GM12878 (cell line): Measurements from ENCODE around the gene LIMA1. TPM values are rescaled to one million over a fixed set of nuclear protein-coding genes. Genes with fewer than 3 reads are reported as not detected.
A peak's percentile ranks its signal among the peaks of the same experiment; 100 is the strongest.

Source experiments
- ATAC-seq: fragments of 200-7000 bp; cut with Tn5 transposase; 3 replicates; pipeline ENCODE4 v1.9.1; 2020; ENCODE audit warnings: mild to moderate bottlenecking, moderate library complexity
- BruUV-seq: library from RNA; stranded (reverse); fragments of 400-500 nt; replicated peaks from 2 replicates; lab custom pipeline; 2021; lab: Mats Ljungman, UMichigan
- CTCF ChIA-PET: fragments of 300-600 bp; sonication (Branson Sonifier 250); formaldehyde crosslinking; extraction: SDS; loops from one replicate; lab custom pipeline; 2021; ENCODE audit warnings: inconsistent platforms; lab: Yijun Ruan, JAX
- POLR2A ChIA-PET: fragments of 350-600 bp; formaldehyde crosslinking; extraction: SDS; loops from one replicate; lab custom pipeline; 2021; ENCODE audit warnings: inconsistent platforms; lab: Charles Lee
- RAD21 ChIA-PET: fragments of 300-600 bp; sonication (Branson Sonifier 250); formaldehyde crosslinking; loops from one replicate; lab custom pipeline; 2023; ENCODE audit warnings: antibody characterized with exemption; ENCODE audit not compliant: unreplicated experiment; lab: Charles Lee
- SMC1A ChIA-PET: fragments of 300-600 bp; sonication (Branson Sonifier 250); formaldehyde crosslinking; loops from one replicate; lab custom pipeline; 2023; ENCODE audit not compliant: unreplicated experiment, uncharacterized antibody; lab: Charles Lee
- DNase-seq: peaks from one replicate; pipeline ENCODE4 v3.0.0-alpha.2; 2011; ENCODE audit warnings: low read depth, low spot score
- FAIRE-seq: peaks from 3 replicates; lab custom pipeline; 2011; peaks lifted over from hg19 to GRCh38; lab: Jason Lieb, UNC
- H2AFZ ChIP-seq: 2 replicates; pipeline ENCODE4 v1.6.0; 2011; ENCODE audit warnings: low read depth, low read length, control low read depth; ENCODE audit not compliant: control insufficient read depth
- H3K27ac ChIP-seq: 2 replicates; pipeline ENCODE4 v1.5.1; 2011; ENCODE audit warnings: control low read depth; ENCODE audit not compliant: control insufficient read depth, insufficient read depth
- H3K27me3 ChIP-seq, 2 experiments: replicated peaks in 1 of 2; 2 replicates each; pipeline versions ENCODE4 v1.6.0 to v1.6.1; 2011; ENCODE audit warnings: low read length in 1 of 2; ENCODE audit not compliant: control insufficient read depth in 2 of 2, insufficient read depth in 2 of 2
- H3K36me3 ChIP-seq, 2 experiments: 2 replicates each; pipeline ENCODE4 v1.5.1; 2011; ENCODE audit warnings: low read length in 1 of 2; ENCODE audit not compliant: control insufficient read depth in 2 of 2, insufficient read depth in 2 of 2
- H3K4me1 ChIP-seq: 2 replicates; pipeline ENCODE4 v1.6.1; 2011; ENCODE audit warnings: mild to moderate bottlenecking, low read length, moderate library complexity, mixed read lengths; ENCODE audit not compliant: control insufficient read depth, insufficient read depth
- H3K4me2 ChIP-seq: 2 replicates; pipeline ENCODE4 v1.6.0; 2011; ENCODE audit warnings: control low read depth; ENCODE audit not compliant: control insufficient read depth, insufficient read depth
- H3K4me3 ChIP-seq: fragments of 200-600 bp; sonication (generic); 2 replicates; pipeline ENCODE4 v1.5.1; 2016
- H3K79me2 ChIP-seq: 2 replicates; pipeline ENCODE4 v1.6.0; 2011; ENCODE audit warnings: low read length; ENCODE audit not compliant: control insufficient read depth, insufficient read depth
- H3K9ac ChIP-seq: 2 replicates; pipeline ENCODE4 v1.8.0; 2011; ENCODE audit warnings: low read length, control low read depth, mixed read lengths; ENCODE audit not compliant: control insufficient read depth, insufficient read depth
- H3K9me3 ChIP-seq: replicated peaks from 3 replicates; pipeline ENCODE4 v1.5.1; 2011; ENCODE audit warnings: mild to moderate bottlenecking, low read length; ENCODE audit not compliant: control insufficient read depth, insufficient read depth
- H4K20me1 ChIP-seq: 2 replicates; pipeline ENCODE4 v1.6.0; 2011; ENCODE audit not compliant: control insufficient read depth, insufficient read depth
- PKNOX1 ChIP-seq: fragments of 450-650 bp; IDR thresholded peaks from 2 replicates; pipeline ENCODE4 v1.6.1; 2016; ENCODE audit warnings: mild to moderate bottlenecking
- RAD21 ChIP-seq: IDR thresholded peaks from 2 replicates; pipeline ENCODE4 v1.6.1; 2011; ENCODE audit warnings: mild to moderate bottlenecking, low read depth, low read length, moderate library complexity; ENCODE audit not compliant: insufficient read depth
- SREBF1 ChIP-seq: IDR thresholded peaks from 2 replicates; pipeline ENCODE4 v1.6.1; 2012; ENCODE audit warnings: mild to moderate bottlenecking, low read length
- TCF3 ChIP-seq: IDR thresholded peaks from 2 replicates; pipeline ENCODE4 v1.6.1; 2012; ENCODE audit warnings: low read depth, mild to moderate bottlenecking, low read length, borderline replicate concordance; ENCODE audit not compliant: insufficient read depth
- WGBS: methylation state at CpG from one replicate; pipeline ENCODE4 v1.1.6; 2016; ENCODE audit warnings: low lambda C conversion rate; ENCODE audit not compliant: insufficient replicate concordance, insufficient coverage; ENCODE audit errors: missing lambda C conversion rate; 5-methylcytosine and 5-hydroxymethylcytosine counted together
- in situ Hi-C: fragments of 300-500 bp; cut with MboI; formaldehyde crosslinking; loops from 9 replicates; pipeline ENCODE4 v1.14.3; 2018; ENCODE audit warnings: mixed read lengths
- intact Hi-C: fragments of 100-400 bp; cut with micrococcal nuclease; formaldehyde crosslinking; loops from one replicate; pipeline ENCODE4 v1.14.2; 2022; ENCODE audit not compliant: unreplicated experiment
- polyA plus RNA-seq, 11 experiments: library from polyadenylated mRNA; depleted of rRNA in 4 of 11; unstranded in 6 of 11; stranded (reverse) in 5 of 11; fragments of >200 nt; fragmentation: Nextera tagmentation in 4 of 11; fragmentation: Illumina TruSeq in 1 of 11; extraction: Ambion mirVana in 4 of 11; extraction: Trizol in 1 of 11; gene quantifications; 1 replicate in 1 of 11; 2 replicates in 10 of 11; pipeline versions ENCODE4 v1.2.1 to v1.2.3, GENCODE V29; 2011 to 2016; ENCODE audit warnings: inconsistent platforms in 2 of 11, missing spikeins in 2 of 11, low read depth in 1 of 11
- total RNA-seq, 4 experiments: library from RNA; depleted of rRNA in 3 of 4; stranded (reverse); fragments of >200 nt in 3 of 4; fragmentation: Illumina TruSeq in 1 of 4; extraction: Trizol in 1 of 4; gene quantifications; 2 replicates each; pipeline versions ENCODE4 v1.2.1 to v1.2.3, GENCODE V29; 2013 to 2021

LIMA1 gene
- total and polyA plus RNA-seq, 10 of the 15 experiments (the other 5 are each of a cell fraction or from before 2014, with no cell fraction given) = 53.2 to 109 (median 60.8) TPM

- TF ChIP-seq SREBF1 (no peak), TCF3 (no peak)
Observed at GRCh38 chr12:50322206-50322605, 38.9 kb upstream of the LIMA1 start (continued).

GRCh38 chr12:50317203-50317602 is 33.9 kb upstream of the LIMA1 start:
- no peaks in the 10 kb centered on the region for H4K20me1 ChIP-seq
- ATAC-seq (no peak), FAIRE-seq (no peak), DNase-seq (no peak)
- no peak overlapping the region for H3K4me3 ChIP-seq
- no peaks in the 10 kb centered on the region for H3K79me2 ChIP-seq
- TF ChIP-seq RAD21 = peak; percentile 9; the same call in 1 of the 2 replicates
- TF ChIP-seq PKNOX1 = no peak
- no peak overlapping the region for H2AFZ ChIP-seq
- no peak overlapping the region for H3K4me2 ChIP-seq
- in situ Hi-C loops = no loop called here
- no TSS peak for BruUV-seq
- H3K27me3 ChIP-seq = no peaks in the 10 kb centered on the region
- CTCF ChIA-PET = interaction anchor here (0.6 to 7.4 kb wide), 7 partner anchors 11 to 261 kb away, joined by 3 to 68 read pairs (median 3); no protein-coding TSS in a partner anchor
- H3K9ac ChIP-seq = no peak overlapping the region
- SMC1A ChIA-PET = interaction anchor here (0.9 to 1.4 kb wide), 2 partner anchors 12 to 141 kb away, joined by 4 to 6 read pairs; no protein-coding TSS in a partner anchor
- RAD21 ChIA-PET = interaction anchor here (0.6 to 1.4 kb wide), 2 partner anchors 24 to 107 kb away, joined by 3 to 4 read pairs; no protein-coding TSS in a partner anchor
- WGBS = 5% methylated on average over 1 of the region's 1 CpG
- intact Hi-C loops = no loop called here
- H3K27ac ChIP-seq = no peak overlapping the region
- no peaks in the 10 kb centered on the region for H3K36me3 ChIP-seq
- H3K4me1 ChIP-seq = no peaks in the 10 kb centered on the region
- H3K9me3 ChIP-seq = no peaks in the 10 kb centered on the region
- POLR2A ChIA-PET = no interaction called here
